Fibroblast of mammary gland (primary cell): ENCODE measurements around the gene FGD6.
"Not testable (repeated sequence)": the region's sequence is repeated elsewhere in the genome, so short reads cannot be mapped to it uniquely, and the experiment has no call there.

Experiments used
- DNase-seq: peaks from one replicate; pipeline ENCODE4 v3.0.0-alpha.2; 2010; ENCODE audit warnings: low read depth
- H3K4me3 ChIP-seq: 2 replicates; pipeline ENCODE4 v1.5.1; 2011; ENCODE audit warnings: low read depth, mild to moderate bottlenecking, low read length, moderate library complexity; ENCODE audit not compliant: control insufficient read depth
- CTCF ChIP-seq: conservative IDR thresholded peaks from 2 replicates; pipeline ENCODE4 v1.5.1; 2011; ENCODE audit warnings: low read depth, low read length, inconsistent platforms; ENCODE audit not compliant: control insufficient read depth, insufficient read depth

Gene FGD6

GRCh38 chr12:95102916-95103671, 114.2 kb downstream of the FGD6 start:
- no peak for TF ChIP-seq CTCF
- peak; percentile 82 for DNase-seq

GRCh38 chr12:95101957-95102356, 115.3 kb downstream of the FGD6 start:
- not testable (repeated sequence) for H3K4me3 ChIP-seq, DNase-seq

More at GRCh38 chr12:95102916-95103671, 114.2 kb downstream of the FGD6 start:
- no peak overlapping the region for H3K4me3 ChIP-seq

- no peak for DNase-seq
- no peak for TF ChIP-seq CTCF
- no peak overlapping the region for H3K4me3 ChIP-seq
Observed at GRCh38 chr12:95100264-95101190, 116.7 kb downstream of the FGD6 start.

GRCh38 chr12:95099270-95099790, 117.9 kb downstream of the FGD6 start:
- no peak for TF ChIP-seq CTCF
- H3K4me3 ChIP-seq = no peak overlapping the region
- no peak for DNase-seq

GRCh38 chr12:95096852-95097251, 120.4 kb downstream of the FGD6 start:
- no peak overlapping the region for H3K4me3 ChIP-seq
- peak; percentile 36 for DNase-seq
- no peak for TF ChIP-seq CTCF

- no peak for TF ChIP-seq CTCF
- H3K4me3 ChIP-seq = no peak overlapping the region
- DNase-seq = no peak
Observed at GRCh38 chr12:95096378-95096777, 120.9 kb downstream of the FGD6 start.

- not testable (repeated sequence) for H3K4me3 ChIP-seq, DNase-seq
Observed at GRCh38 chr12:95095866-95096265, 121.4 kb downstream of the FGD6 start.
